SK-N-SH treated with all-trans-retinoic acid at 6 μM for 48 hours (cell line): ENCODE results near the gene CRYBG1.

Experiments used
- ATAC-seq: fragments of 200-7000 bp; cut with Tn5 transposase; 3 replicates; pipeline ENCODE4 v1.9.1; 2020; ENCODE audit warnings: mild to moderate bottlenecking, moderate library complexity
- BACH2 ChIP-seq: fragments of 250-450 bp; sonication (Bioruptor Pico); IDR thresholded peaks from 2 replicates; pipeline ENCODE4 v1.9.0; 2021; ENCODE audit warnings: mild to moderate bottlenecking, borderline replicate concordance
- CREB5 ChIP-seq: fragments of 250-450 bp; sonication (Bioruptor Pico); IDR thresholded peaks from 2 replicates; pipeline ENCODE4 v1.5.1; 2020; ENCODE audit warnings: low read depth, mild to moderate bottlenecking, moderate library complexity
- CSDC2 ChIP-seq: fragments of 250-450 bp; sonication (Bioruptor Pico); IDR thresholded peaks from 2 replicates; pipeline ENCODE4 v1.5.0; 2020; ENCODE audit warnings: mild to moderate bottlenecking, moderate library complexity
- CSRNP3 ChIP-seq: fragments of 250-450 bp; sonication (Bioruptor Pico); IDR thresholded peaks from 2 replicates; pipeline ENCODE4 v1.5.1; 2021; ENCODE audit warnings: mild to moderate bottlenecking, moderate library complexity
- ESRRG ChIP-seq: fragments of 250-450 bp; sonication (Bioruptor Pico); IDR thresholded peaks from 2 replicates; pipeline ENCODE4 v1.6.1; 2021; ENCODE audit warnings: mild to moderate bottlenecking
- GLIS3 ChIP-seq: fragments of 250-450 bp; sonication (Bioruptor Pico); IDR thresholded peaks from 2 replicates; pipeline ENCODE4 v1.5.0; 2020; ENCODE audit warnings: mild to moderate bottlenecking, moderate library complexity
- ISL1 ChIP-seq: fragments of 250-450 bp; sonication (Bioruptor Pico); IDR thresholded peaks from 2 replicates; pipeline ENCODE4 v2.1.2; 2022; ENCODE audit warnings: mild to moderate bottlenecking, moderate library complexity
- OSR1 ChIP-seq: fragments of 250-450 bp; sonication (Bioruptor Pico); IDR thresholded peaks from 2 replicates; pipeline ENCODE4 v1.8.0; 2022; ENCODE audit warnings: moderate library complexity, mild to moderate bottlenecking, inconsistent platforms
- PATZ1 ChIP-seq: fragments of 250-450 bp; sonication (Bioruptor Pico); IDR thresholded peaks from 2 replicates; pipeline ENCODE4 v1.8.0; 2020; ENCODE audit warnings: mild to moderate bottlenecking, moderate library complexity, borderline replicate concordance
- POU6F1 ChIP-seq: fragments of 250-450 bp; sonication (Bioruptor Pico); IDR thresholded peaks from 2 replicates; pipeline ENCODE4 v1.8.0; 2021; ENCODE audit warnings: low read depth, mild to moderate bottlenecking, moderate library complexity, borderline replicate concordance
- PPARA ChIP-seq: fragments of 250-450 bp; sonication (Bioruptor Pico); IDR thresholded peaks from 2 replicates; pipeline ENCODE4 v1.5.0; 2020; ENCODE audit warnings: mild to moderate bottlenecking, borderline replicate concordance
- RARB ChIP-seq: fragments of 250-450 bp; sonication (Bioruptor Pico); IDR thresholded peaks from 2 replicates; pipeline ENCODE4 v1.8.0; 2021; ENCODE audit warnings: mild to moderate bottlenecking, moderate library complexity
- SNAI2 ChIP-seq: fragments of 250-450 bp; sonication (Bioruptor Pico); IDR thresholded peaks from 2 replicates; pipeline ENCODE4 v1.5.0; 2020; ENCODE audit warnings: mild to moderate bottlenecking, moderate library complexity
- TCF4 ChIP-seq: fragments of 250-450 bp; sonication (Bioruptor Pico); IDR thresholded peaks from 2 replicates; pipeline ENCODE4 v1.8.0; 2021; ENCODE audit warnings: mild to moderate bottlenecking, moderate library complexity, borderline replicate concordance
- TOX ChIP-seq: fragments of 250-450 bp; sonication (Bioruptor Pico); IDR thresholded peaks from 2 replicates; pipeline ENCODE4 v1.8.0; 2021; ENCODE audit warnings: mild to moderate bottlenecking, moderate library complexity, borderline replicate concordance
- TSHZ2 ChIP-seq: fragments of 250-450 bp; sonication (Bioruptor Pico); IDR thresholded peaks from 2 replicates; pipeline ENCODE4 v1.5.0; 2020; ENCODE audit warnings: mild to moderate bottlenecking, moderate library complexity
- ZC3H10 ChIP-seq: fragments of 250-450 bp; sonication (Bioruptor Pico); IDR thresholded peaks from 2 replicates; pipeline ENCODE4 v1.5.1; 2021; ENCODE audit warnings: mild to moderate bottlenecking, moderate library complexity
- ZFP3 ChIP-seq: fragments of 250-450 bp; sonication (Bioruptor Pico); IDR thresholded peaks from 2 replicates; pipeline ENCODE4 v1.5.0; 2020; ENCODE audit warnings: mild to moderate bottlenecking, moderate library complexity
- ZFP30 ChIP-seq: fragments of 450-650 bp; formaldehyde crosslinking; IDR thresholded peaks from 2 replicates; pipeline ENCODE4 v1.5.0; 2022; ENCODE audit warnings: mild to moderate bottlenecking, moderate library complexity
- ZNF565 ChIP-seq: fragments of 450-650 bp; formaldehyde crosslinking; conservative IDR thresholded peaks from 2 replicates; pipeline ENCODE4 v1.5.0; 2020; ENCODE audit warnings: low read depth, mild to moderate bottlenecking, moderate library complexity
- ZNF70 ChIP-seq: fragments of 450-650 bp; formaldehyde crosslinking; IDR thresholded peaks from 2 replicates; pipeline ENCODE4 v1.5.0; 2020; ENCODE audit warnings: mild to moderate bottlenecking, moderate library complexity
- ZNF8 ChIP-seq: fragments of 450-650 bp; formaldehyde crosslinking; IDR thresholded peaks from 2 replicates; pipeline ENCODE4 v1.5.0; 2020; ENCODE audit warnings: mild to moderate bottlenecking, moderate library complexity

The CRYBG1 gene

GRCh38 chr6:106512048-106512967 is 151.8 kb downstream of the CRYBG1 start:
- ATAC-seq = peak; percentile 55
- no peak for TF ChIP-seq ESRRG (CRISPR knock-in tag)
- TF ChIP-seq TOX (CRISPR knock-in tag) = no peak
- no peak for TF ChIP-seq OSR1 (CRISPR knock-in tag)
- TF ChIP-seq PPARA = no peak
- TF ChIP-seq ZNF70 (CRISPR knock-in tag) = no peak
- TF ChIP-seq TSHZ2 (CRISPR knock-in tag) = no peak
- TF ChIP-seq CSRNP3 (CRISPR knock-in tag) = no peak
- no peak for TF ChIP-seq ZNF8 (CRISPR knock-in tag)
- TF ChIP-seq GLIS3 (CRISPR knock-in tag) = no peak
- no peak for TF ChIP-seq CREB5 (CRISPR knock-in tag)
- no peak for TF ChIP-seq CSDC2 (CRISPR knock-in tag)
- TF ChIP-seq ZC3H10 (CRISPR knock-in tag) = no peak
- TF ChIP-seq RARB (CRISPR knock-in tag) = no peak
- no peak for TF ChIP-seq PATZ1 (CRISPR knock-in tag)
- no peak for TF ChIP-seq ZFP3 (CRISPR knock-in tag)
- TF ChIP-seq POU6F1 = no peak
- no peak for TF ChIP-seq SNAI2

- TF ChIP-seq TOX (CRISPR knock-in tag) (no peak), CSDC2 (CRISPR knock-in tag) (no peak), ZNF8 (CRISPR knock-in tag) (no peak), POU6F1 (no peak), ZFP3 (CRISPR knock-in tag) (no peak), BACH2 (CRISPR knock-in tag) (no peak), CSRNP3 (CRISPR knock-in tag) (no peak), CREB5 (CRISPR knock-in tag) (no peak), ESRRG (CRISPR knock-in tag) (no peak), ZNF70 (CRISPR knock-in tag) (no peak), SNAI2 (no peak), GLIS3 (CRISPR knock-in tag) (no peak), PPARA (no peak), ISL1 (CRISPR knock-in tag) (no peak), RARB (CRISPR knock-in tag) (no peak), ZNF565 (CRISPR knock-in tag) (no peak), TCF4 (no peak), ZFP30 (CRISPR knock-in tag) (no peak)
- TF ChIP-seq, all 23 proteins: peak for 0
These were observed 152.6 kb downstream of the CRYBG1 start for GRCh38 chr6:106512968-106513574.

More at GRCh38 chr6:106512968-106513574, 152.6 kb downstream of the CRYBG1 start:
- ATAC-seq = no peak
